GM12878 (cell line): ENCODE data around the gene VWA3B.

Experiments used
- CTCF ChIP-seq, 3 experiments: IDR thresholded peaks in 2 of 3; conservative IDR thresholded peaks in 1 of 3; 2 replicates each; pipeline ENCODE4 v1.5.1; 2011; ENCODE audit warnings: low read depth in 3 of 3, low read length in 3 of 3, mild to moderate bottlenecking in 3 of 3, control low read depth in 2 of 3, moderate library complexity in 2 of 3, inconsistent platforms in 1 of 3, mixed read lengths in 1 of 3; ENCODE audit not compliant: control insufficient read depth in 2 of 3, insufficient read depth in 1 of 3; ENCODE audit errors: extremely low read depth in 1 of 3
- EGR1 ChIP-seq, 2 experiments: IDR thresholded peaks; 1 replicate in 1 of 2; 2 replicates in 1 of 2; pipeline ENCODE4 v1.6.1; 2011 to 2012; ENCODE audit warnings: low read depth in 2 of 2, low read length in 2 of 2, borderline replicate concordance in 1 of 2, mild to moderate bottlenecking in 1 of 2, moderate library complexity in 1 of 2
- FOXM1 ChIP-seq: IDR thresholded peaks from 2 replicates; pipeline ENCODE4 v1.6.1; 2012; ENCODE audit warnings: low read depth, mild to moderate bottlenecking, inconsistent platforms, low read length, moderate library complexity
- GABPA ChIP-seq: IDR thresholded peaks from 2 replicates; pipeline ENCODE4 v1.6.1; 2014; ENCODE audit warnings: antibody characterized with exemption, low read depth, mild to moderate bottlenecking, inconsistent platforms
- GATAD2B ChIP-seq: fragments of 450-650 bp; conservative IDR thresholded peaks from 2 replicates; pipeline ENCODE4 v1.6.1; 2017; ENCODE audit warnings: low read depth, mild to moderate bottlenecking, moderate library complexity
- MAX ChIP-seq: IDR thresholded peaks from 2 replicates; pipeline ENCODE4 v1.6.1; 2012; ENCODE audit warnings: low read depth, low read length, improper control_type of control experiment
- TF ChIP-seq, protein P1 (sequence below): fragments of 150-350 bp; IDR thresholded peaks from 2 replicates; pipeline ENCODE4 v1.6.1; 2014; ENCODE audit warnings: mild to moderate bottlenecking, low read depth, low read length

GRCh38 chr2:98043101-98043500 is 43.9 kb upstream of the VWA3B start:
- TF ChIP-seq EGR1 (IDR thresholded peaks at IDR 0.05; ENCODE audit: borderline replicate concordance in 1 of 2, low read depth in 2 of 2, low read length in 2 of 2) (no peak), GABPA (no peak), CTCF (IDR thresholded peaks at IDR 0.05 in 2 of 3, conservative IDR thresholded peaks at IDR 0.05 in 1 of 3; ENCODE audit: control insufficient read depth in 2 of 3, extremely low read depth in 1 of 3, insufficient read depth in 1 of 3, low read depth in 3 of 3, low read length in 3 of 3) (no peak), GATAD2B (no peak), FOXM1 (no peak), MAX (no peak)
- TF ChIP-seq, protein P1, sequence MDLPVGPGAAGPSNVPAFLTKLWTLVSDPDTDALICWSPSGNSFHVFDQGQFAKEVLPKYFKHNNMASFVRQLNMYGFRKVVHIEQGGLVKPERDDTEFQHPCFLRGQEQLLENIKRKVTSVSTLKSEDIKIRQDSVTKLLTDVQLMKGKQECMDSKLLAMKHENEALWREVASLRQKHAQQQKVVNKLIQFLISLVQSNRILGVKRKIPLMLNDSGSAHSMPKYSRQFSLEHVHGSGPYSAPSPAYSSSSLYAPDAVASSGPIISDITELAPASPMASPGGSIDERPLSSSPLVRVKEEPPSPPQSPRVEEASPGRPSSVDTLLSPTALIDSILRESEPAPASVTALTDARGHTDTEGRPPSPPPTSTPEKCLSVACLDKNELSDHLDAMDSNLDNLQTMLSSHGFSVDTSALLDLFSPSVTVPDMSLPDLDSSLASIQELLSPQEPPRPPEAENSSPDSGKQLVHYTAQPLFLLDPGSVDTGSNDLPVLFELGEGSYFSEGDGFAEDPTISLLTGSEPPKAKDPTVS, result no peak
